Brain microvascular endothelial cell (primary cell): Measurements from ENCODE around the gene KCTD13.
A peak's percentile ranks its signal among the peaks of the same experiment; 100 is the strongest.

Source experiments
- DNase-seq: peaks from one replicate; pipeline ENCODE4 v3.0.0-alpha.2; 2020
- H3K27ac ChIP-seq: fragments of 250-450 bp; sonication (Bioruptor Pico); 2 replicates; pipeline ENCODE4 v1.5.1; 2020; ENCODE audit warnings: mild to moderate bottlenecking, moderate library complexity
- H3K27me3 ChIP-seq: fragments of 250-450 bp; sonication (Bioruptor Pico); replicated peaks from 2 replicates; pipeline ENCODE4 v1.5.1; 2020; ENCODE audit warnings: mild to moderate bottlenecking
- H3K36me3 ChIP-seq: fragments of 250-450 bp; sonication (Bioruptor Pico); replicated peaks from 2 replicates; pipeline ENCODE4 v1.5.1; 2020; ENCODE audit warnings: mild to moderate bottlenecking
- H3K4me3 ChIP-seq: 2 replicates; pipeline ENCODE4 v1.5.1; 2011; ENCODE audit warnings: low read depth, mild to moderate bottlenecking, control low read depth, low read length, moderate library complexity
- in situ Hi-C: cut with HindIII; loops from 2 replicates; pipeline ENCODE4 v1.10.0; 2017; ENCODE audit warnings: low sequenced_read_pairs, low pct_ligation_motif_present
- TF ChIP-seq, protein P1 (sequence below): IDR thresholded peaks from 2 replicates; pipeline ENCODE4 v1.5.1; 2011; ENCODE audit warnings: low read depth, mild to moderate bottlenecking, moderate library complexity, low read length, control low read depth, inconsistent platforms; ENCODE audit errors: missing control alignments

Gene KCTD13

GRCh38 chr16:29860218-29860617, 65.8 kb downstream of the KCTD13 start:
- in situ Hi-C loops, result no loop called here
- no peak for DNase-seq
- Histone ChIP-seq H3K27me3 (no peaks in the 10 kb centered on the region), H3K36me3 (peaks cover 18% of the 10 kb centered on the region), H3K27ac (no peak overlapping the region), H3K4me3 (no peak overlapping the region)
- TF ChIP-seq, protein P1, sequence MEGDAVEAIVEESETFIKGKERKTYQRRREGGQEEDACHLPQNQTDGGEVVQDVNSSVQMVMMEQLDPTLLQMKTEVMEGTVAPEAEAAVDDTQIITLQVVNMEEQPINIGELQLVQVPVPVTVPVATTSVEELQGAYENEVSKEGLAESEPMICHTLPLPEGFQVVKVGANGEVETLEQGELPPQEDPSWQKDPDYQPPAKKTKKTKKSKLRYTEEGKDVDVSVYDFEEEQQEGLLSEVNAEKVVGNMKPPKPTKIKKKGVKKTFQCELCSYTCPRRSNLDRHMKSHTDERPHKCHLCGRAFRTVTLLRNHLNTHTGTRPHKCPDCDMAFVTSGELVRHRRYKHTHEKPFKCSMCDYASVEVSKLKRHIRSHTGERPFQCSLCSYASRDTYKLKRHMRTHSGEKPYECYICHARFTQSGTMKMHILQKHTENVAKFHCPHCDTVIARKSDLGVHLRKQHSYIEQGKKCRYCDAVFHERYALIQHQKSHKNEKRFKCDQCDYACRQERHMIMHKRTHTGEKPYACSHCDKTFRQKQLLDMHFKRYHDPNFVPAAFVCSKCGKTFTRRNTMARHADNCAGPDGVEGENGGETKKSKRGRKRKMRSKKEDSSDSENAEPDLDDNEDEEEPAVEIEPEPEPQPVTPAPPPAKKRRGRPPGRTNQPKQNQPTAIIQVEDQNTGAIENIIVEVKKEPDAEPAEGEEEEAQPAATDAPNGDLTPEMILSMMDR, result no peak

DNA sequence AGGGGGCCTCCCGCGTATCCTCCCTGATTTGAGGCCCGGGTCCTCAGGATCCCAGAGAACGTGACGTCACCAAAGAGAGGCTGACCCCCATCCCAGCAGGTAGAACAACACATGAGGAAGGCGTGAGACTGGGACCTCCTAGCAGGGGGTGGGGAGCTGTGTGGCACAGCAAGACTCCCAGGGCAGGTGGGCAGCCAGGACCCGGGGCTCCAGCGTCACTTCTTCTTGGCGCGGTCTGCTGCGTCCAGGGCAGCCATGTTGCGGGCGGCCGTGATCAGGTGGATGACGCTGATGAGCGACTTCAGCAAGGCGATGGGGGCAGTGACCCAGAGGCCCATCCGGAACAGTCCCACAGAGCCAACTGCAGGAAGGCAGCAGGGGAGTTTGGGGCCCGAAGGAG, 67.1 kb downstream of the KCTD13 start:
- TF ChIP-seq, protein P1, result no peak
- Histone ChIP-seq H3K27me3 (no peaks in the 10 kb centered on the region), H3K36me3 (peaks cover 18% of the 10 kb centered on the region), H3K4me3 (no peak overlapping the region), H3K27ac (no peak overlapping the region)
- in situ Hi-C loops, result no loop called here
- no peak for DNase-seq

DNA sequence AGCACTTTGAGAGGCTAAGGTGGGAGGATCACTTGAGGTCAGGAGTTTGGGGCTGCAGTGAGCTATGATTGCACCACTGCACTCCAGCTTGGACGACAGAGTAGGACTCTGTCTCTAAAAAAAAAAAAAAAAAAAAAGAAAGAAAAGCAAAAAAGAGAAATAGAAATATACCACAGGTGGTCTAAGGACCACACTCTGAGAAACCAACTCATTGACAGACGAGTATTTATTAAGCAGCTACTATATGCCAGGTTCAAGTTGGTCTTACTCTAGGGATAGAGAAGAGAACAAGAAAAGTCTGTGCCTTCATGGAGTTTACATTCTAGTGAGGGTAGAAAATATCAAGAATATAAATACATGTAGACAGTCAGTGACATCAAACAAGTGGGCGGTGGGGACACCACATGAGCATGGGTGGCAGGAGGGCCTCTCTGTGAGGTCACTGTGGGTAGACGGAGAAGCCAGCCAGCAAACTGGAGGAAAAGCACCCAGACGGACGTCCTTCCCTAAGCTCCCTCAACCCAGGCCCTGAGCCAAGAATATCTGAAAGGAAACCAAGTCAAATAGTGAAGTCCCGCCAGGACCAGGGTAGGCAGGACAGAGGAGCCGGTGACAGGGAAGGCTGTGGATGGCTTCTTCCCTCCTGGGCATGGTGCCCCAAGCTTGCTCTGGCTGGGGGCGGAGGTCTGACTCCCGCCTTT, 67.7 kb downstream of the KCTD13 start:
- Histone ChIP-seq H3K4me3 (no peak overlapping the region), H3K36me3 (peaks cover 18% of the 10 kb centered on the region), H3K27me3 (no peaks in the 10 kb centered on the region), H3K27ac (no peak overlapping the region)
- in situ Hi-C loops, result no loop called here
- TF ChIP-seq, protein P1, result no peak
- no peak for DNase-seq

GRCh38 chr16:29857133-29857760, 68.8 kb downstream of the KCTD13 start:
- TF ChIP-seq, protein P1, result no peak

More at GRCh38 chr16:29857133-29857760, 68.8 kb downstream of the KCTD13 start:
- in situ Hi-C loops, result no loop called here
- H3K4me3 ChIP-seq, result no peak overlapping the region
- no peak overlapping the region for H3K27ac ChIP-seq
- peak; percentile 33 for DNase-seq
- no peaks in the 10 kb centered on the region for H3K27me3 ChIP-seq
- peaks cover 18% of the 10 kb centered on the region for H3K36me3 ChIP-seq
